Measurements from ENCODE around the gene TP53I13. TPM values are rescaled to one million over a fixed set of nuclear protein-coding genes. Genes with fewer than 3 reads are reported as not detected.

The TP53I13 gene
- total RNA-seq, 1 experiment from 2014 or later, result 33.3 TPM

DNA sequence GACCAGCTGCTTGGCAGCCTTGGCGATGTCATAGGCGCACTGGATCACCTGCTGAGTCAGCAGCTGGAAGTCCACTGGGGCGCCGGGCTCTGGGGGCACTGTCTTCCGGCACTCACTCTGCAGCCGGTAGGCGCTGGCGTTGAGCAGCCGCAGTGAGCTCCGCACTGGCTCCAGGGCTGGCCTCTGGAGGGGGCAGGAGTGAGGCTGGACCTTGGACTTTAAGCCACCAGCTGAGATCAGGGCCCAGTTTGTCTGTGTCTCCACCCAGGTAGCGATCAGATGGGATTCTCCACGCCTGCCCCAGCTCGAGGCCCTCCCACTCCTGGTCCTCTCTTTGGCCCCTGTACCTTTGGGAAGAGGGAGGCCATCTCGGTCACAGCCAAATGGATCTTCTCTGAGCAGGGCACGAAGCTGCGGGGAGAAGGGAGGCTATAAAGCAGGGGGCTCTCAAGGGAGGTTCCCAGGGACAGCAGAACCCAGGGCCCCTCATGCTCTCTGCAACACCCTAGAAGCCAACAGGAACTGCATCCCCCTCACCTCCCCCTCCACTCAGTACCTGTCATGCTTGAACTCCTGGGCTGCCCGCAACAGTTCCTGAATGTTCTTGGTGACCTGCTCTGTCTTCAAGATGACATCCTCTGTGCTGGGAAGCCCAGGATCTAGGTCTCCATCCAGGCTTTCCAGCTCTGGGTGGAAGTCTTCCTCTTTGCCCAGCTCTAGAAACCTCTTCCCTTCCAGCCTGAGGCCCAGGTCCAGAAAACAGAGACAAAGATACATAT, 6.4 kb downstream of the TP53I13 start:
- DNase-seq (ENCODE audit: low read depth, low spot score), result no peak
- ATAC-seq, result no peak

GRCh38 chr17:29575511-29576213, 7.2 kb downstream of the TP53I13 start:
- RAD21 ChIA-PET (ENCODE audit: low non-redundant PET in 1 of 2, low total read pairs in 2 of 2, uncharacterized antibody in 2 of 2, unreplicated experiment in 2 of 2), result no interaction called here
- Histone ChIP-seq H4K20me1 (ENCODE audit: insufficient read depth) (no peaks in the 10 kb centered on the region), H3K4me2 (ENCODE audit: low read length) (no peak overlapping the region), H3K27me3 (ENCODE audit: insufficient read depth, low read length) (no peaks in the 10 kb centered on the region), H3K9ac (ENCODE audit: low read length) (no peak overlapping the region), H3K27ac (ENCODE audit: low read depth, low read length) (no peak overlapping the region), H2AFZ (ENCODE audit: low read depth, low read length, poor library complexity, severe bottlenecking) (no peak overlapping the region), H3K9me2 (ENCODE audit: insufficient read depth) (no peaks in the 10 kb centered on the region), H3K36me3 (ENCODE audit: control insufficient read depth in 1 of 2, insufficient read depth in 2 of 2, low read length in 2 of 2) (peaks cover 6 to 9% of the 10 kb centered on the region in 2 experiments; a peak in 2 of 4 replicates), H3K9me3 (ENCODE audit: control insufficient read depth in 1 of 2, insufficient read depth in 1 of 2, low read depth in 1 of 2, low read length in 2 of 2) (no peaks in the 10 kb centered on the region), H3K4me1 (ENCODE audit: control insufficient read depth in 1 of 2, insufficient read depth in 2 of 2, low read length in 2 of 2) (peaks cover 0 to 5% of the 10 kb centered on the region in 2 experiments; a peak in 2 of 4 replicates), H3K79me2 (ENCODE audit: insufficient read depth, low read length) (no peaks in the 10 kb centered on the region), H3K4me3 (replicated peaks in 1 of 2; ENCODE audit: low read depth in 1 of 2, low read length in 2 of 2) (no peak overlapping the region)
- TF ChIP-seq POLR2A (IDR thresholded peaks at IDR 0.05; ENCODE audit: borderline replicate concordance, extremely low read depth, insufficient read depth, insufficient read length), result no peak
- TF ChIP-seq ZFX (IDR thresholded peaks at IDR 0.05), result no peak
- TF ChIP-seq SRF (IDR thresholded peaks at IDR 0.05; ENCODE audit: low read depth), result no peak
- CTCF ChIA-PET, result interaction anchor here (1.1 to 1.6 kb wide), 2 partner anchors 15 to 17 kb away, joined by 3 read pairs; no protein-coding TSS in a partner anchor
- ATAC-seq, result no peak
- DNase-seq (ENCODE audit: low read depth, low spot score), result no peak
- BruUV-seq (replicated peaks), result no TSS peak
- intact Hi-C loops (cut with micrococcal nuclease), result no loop called here
- POLR2A ChIA-PET, result no interaction called here

More for the DNA sequence above, 6.4 kb downstream of the TP53I13 start:
- H3K4me2 ChIP-seq (ENCODE audit: low read length), result no peak overlapping the region
- TF ChIP-seq FOSL1 (IDR thresholded peaks at IDR 0.05; ENCODE audit: low read depth), result no peak
- TF ChIP-seq POLR2AphosphoS5 (IDR thresholded peaks at IDR 0.05; ENCODE audit: low read depth, low read length), result no peak
- no peak for TF ChIP-seq POLR2A (IDR thresholded peaks at IDR 0.05; ENCODE audit: borderline replicate concordance, extremely low read depth, insufficient read depth, insufficient read length)
- TF ChIP-seq ZNF274 (IDR thresholded peaks at IDR 0.05; ENCODE audit: low read depth, low read length), result no peak
- no peak overlapping the region for H3K27ac ChIP-seq (ENCODE audit: low read depth, low read length)
- no peaks in the 10 kb centered on the region for H3K9me3 ChIP-seq (ENCODE audit: control insufficient read depth in 1 of 2, insufficient read depth in 1 of 2, low read depth in 1 of 2, low read length in 2 of 2)
- H3K27me3 ChIP-seq (ENCODE audit: insufficient read depth, low read length), result no peaks in the 10 kb centered on the region
- no peaks in the 10 kb centered on the region for H3K4me1 ChIP-seq (ENCODE audit: control insufficient read depth in 1 of 2, insufficient read depth in 2 of 2, low read length in 2 of 2)
- POLR2A ChIA-PET, result no interaction called here
- RAD21 ChIA-PET (ENCODE audit: low non-redundant PET in 1 of 2, low total read pairs in 2 of 2, uncharacterized antibody in 2 of 2, unreplicated experiment in 2 of 2), result no interaction called here
- no peak overlapping the region for H2AFZ ChIP-seq (ENCODE audit: low read depth, low read length, poor library complexity, severe bottlenecking)
- intact Hi-C loops (cut with micrococcal nuclease), result no loop called here
- no peak overlapping the region for H3K4me3 ChIP-seq (replicated peaks in 1 of 2; ENCODE audit: low read depth in 1 of 2, low read length in 2 of 2)
- no peak overlapping the region for H3K9ac ChIP-seq (ENCODE audit: low read length)
- no peaks in the 10 kb centered on the region for H3K79me2 ChIP-seq (ENCODE audit: insufficient read depth, low read length)
- H3K9me2 ChIP-seq (ENCODE audit: insufficient read depth), result no peaks in the 10 kb centered on the region
- peaks cover 6 to 9% of the 10 kb centered on the region in 2 experiments; a peak in 2 of 4 replicates for H3K36me3 ChIP-seq (ENCODE audit: control insufficient read depth in 1 of 2, insufficient read depth in 2 of 2, low read length in 2 of 2)
- H4K20me1 ChIP-seq (ENCODE audit: insufficient read depth), result no peaks in the 10 kb centered on the region
- CTCF ChIA-PET, result interaction anchor here (1.6 kb wide), 1 partner anchor 16 kb away, joined by 3 read pairs; no protein-coding TSS in a partner anchor
- BruUV-seq (replicated peaks), result no TSS peak

Measured in HCT116 (cell line).